HG03039 (cell line): ENCODE data around the gene CIAO3.

Experiments used
- ATAC-seq: cut with Tn5 transposase; IDR thresholded peaks from one replicate; pipeline ENCODE4 v1.9.1; 2021; ENCODE audit warnings: mild to moderate bottlenecking, moderate library complexity; ENCODE audit not compliant: unreplicated experiment

The CIAO3 gene

GRCh38 chr16:736936-737481 is 3.8 kb downstream of the CIAO3 start:
- ATAC-seq = no peak

- no peak for ATAC-seq
These were observed 4.8 kb downstream of the CIAO3 start for GRCh38 chr16:735982-736453.

- no peak for ATAC-seq
These were observed 5.6 kb downstream of the CIAO3 start for GRCh38 chr16:734981-735881.

GRCh38 chr16:734208-734980 is 6.4 kb downstream of the CIAO3 start:
- no peak for ATAC-seq

- ATAC-seq = no peak
These were observed 7.2 kb downstream of the CIAO3 start for GRCh38 chr16:733382-734207.

DNA sequence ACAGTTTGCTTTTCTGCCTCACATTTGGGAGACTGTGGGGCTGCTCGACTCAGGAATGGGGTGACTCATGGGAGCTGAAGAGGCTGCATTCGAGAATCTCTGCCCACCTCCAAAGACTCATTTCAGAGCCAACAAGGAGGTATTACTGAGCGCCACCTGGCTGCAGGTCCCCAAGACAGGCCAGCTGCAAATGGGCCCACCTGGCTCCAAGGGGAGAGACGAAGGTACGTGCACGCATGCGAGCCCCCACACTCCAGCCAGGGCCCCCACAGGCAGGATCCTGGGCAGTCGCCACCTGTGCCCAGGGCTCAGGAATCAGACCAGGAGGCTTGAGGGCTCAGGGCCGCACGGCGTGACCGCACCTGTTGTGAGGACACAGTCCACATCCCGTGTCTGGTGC is 7.9 kb downstream of the CIAO3 start:
- no peak for ATAC-seq

DNA sequence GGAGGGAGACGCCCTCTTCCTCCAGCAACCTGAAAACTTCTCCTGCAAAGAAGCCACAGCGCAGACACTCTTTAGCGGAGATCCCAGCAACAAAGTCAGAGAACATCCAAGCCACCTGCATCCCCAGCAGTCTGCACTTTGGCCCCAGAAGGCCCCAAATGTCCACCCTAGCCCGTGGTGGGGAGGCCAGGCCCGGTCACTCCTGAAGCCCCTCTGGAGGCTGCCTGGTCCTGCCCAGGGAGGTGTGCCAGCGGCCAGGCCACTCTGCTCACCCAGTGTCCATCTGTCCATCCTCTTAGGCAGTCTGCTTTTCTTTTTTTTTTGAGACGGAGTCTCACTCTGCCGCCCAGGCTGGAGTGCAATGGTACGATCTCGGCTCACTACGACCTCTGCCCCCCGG is 8.5 kb downstream of the CIAO3 start:
- ATAC-seq = no peak

- ATAC-seq = no peak
These were observed 9.9 kb downstream of the CIAO3 start for GRCh38 chr16:730666-731509.

GRCh38 chr16:729768-730665 is 10.8 kb downstream of the CIAO3 start:
- no peak for ATAC-seq

DNA sequence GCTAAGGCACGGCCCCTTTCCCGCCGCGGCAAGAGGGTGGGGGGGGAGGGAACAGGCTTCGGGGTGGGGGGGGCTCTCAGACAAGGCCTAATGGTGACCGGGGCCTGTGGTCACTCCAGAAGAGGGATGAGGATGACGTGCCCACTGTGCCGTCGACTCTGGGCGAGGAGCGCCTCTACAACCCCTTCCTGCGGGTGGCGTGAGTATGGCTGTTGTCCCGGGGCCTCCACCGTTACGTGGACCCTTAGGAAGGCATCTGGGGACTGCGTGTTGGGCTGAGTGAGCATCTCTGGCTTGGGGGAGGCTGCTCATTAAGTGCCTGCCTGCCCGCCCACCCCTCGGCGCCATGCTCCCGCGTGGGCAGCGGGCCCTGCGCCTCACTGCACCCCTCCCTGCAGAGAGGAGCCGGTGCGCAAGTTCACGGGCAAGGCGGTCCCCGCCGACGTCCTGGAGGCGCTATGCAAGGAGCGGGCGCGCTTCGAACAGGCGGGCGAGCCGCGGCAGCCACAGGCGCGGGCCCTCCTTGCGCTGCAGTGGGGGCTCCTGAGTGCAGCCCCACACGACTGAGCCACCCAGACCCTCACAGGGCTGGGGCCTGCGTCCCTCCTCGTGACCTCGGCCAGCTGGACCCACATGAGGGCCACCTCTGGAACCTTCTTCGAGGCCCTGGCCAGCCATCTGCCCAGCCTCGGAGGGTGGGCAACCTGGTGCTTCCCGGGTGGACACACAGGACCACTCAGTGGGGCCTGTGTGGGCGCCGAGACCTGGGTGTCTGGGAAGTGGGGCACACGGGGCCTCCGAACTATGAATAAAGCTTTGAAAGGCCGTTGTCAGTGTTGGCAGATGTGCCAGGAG is 11.7 kb downstream of the CIAO3 start:
- no peak for ATAC-seq

GRCh38 chr16:728131-728889 is 12.5 kb downstream of the CIAO3 start:
- no peak for ATAC-seq

DNA sequence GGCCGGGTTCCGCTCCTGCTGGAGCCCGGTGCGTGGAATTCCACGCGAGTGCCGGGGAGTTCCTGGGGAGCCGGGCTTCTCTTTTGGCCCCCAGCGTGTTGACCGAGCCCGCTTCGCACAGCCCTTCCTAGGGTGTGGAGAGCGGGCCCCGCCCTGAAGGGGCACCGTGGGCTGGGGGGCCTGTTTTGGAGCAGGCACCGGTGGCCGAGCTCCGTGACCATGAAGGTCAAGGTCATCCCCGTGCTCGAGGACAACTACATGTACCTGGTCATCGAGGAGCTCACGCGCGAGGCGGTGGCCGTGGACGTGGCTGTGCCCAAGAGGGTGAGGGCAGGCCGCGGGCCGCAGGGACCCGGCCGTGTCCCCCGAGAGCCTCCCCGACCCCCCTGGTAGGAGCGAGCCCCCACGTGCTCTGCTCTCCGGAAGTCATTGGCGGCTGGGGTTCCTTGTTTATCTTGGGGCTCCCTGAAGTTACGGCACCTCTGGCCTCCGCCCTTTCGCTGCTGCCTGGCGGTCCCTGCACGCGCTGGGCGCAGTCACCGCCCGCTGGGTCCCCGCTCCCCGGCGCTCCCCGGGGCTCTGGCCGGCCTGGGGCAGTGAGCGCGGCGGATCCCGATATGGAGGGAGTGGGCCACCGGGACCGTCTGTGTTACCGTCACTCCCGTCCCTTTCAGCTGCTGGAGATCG is 13.4 kb downstream of the CIAO3 start:
- ATAC-seq = no peak

GRCh38 chr16:726438-727290 is 14.1 kb downstream of the CIAO3 start, which contains the start of the genes CCDC78 and HAGHL:
Gene CCDC78, minus strand, starts transcription at chr16:726443. Its CDS starts 76 bp downstream, at chr16:726367.
Gene HAGHL, plus strand, starts transcription at chr16:727106. Its CDS starts 404 bp downstream, at chr16:727510.
- ATAC-seq = no peak

GRCh38 chr16:726188-726437 is 14.7 kb downstream of the CIAO3 start:
- no peak for ATAC-seq

- ATAC-seq = no peak
These were observed 15.2 kb downstream of the CIAO3 start for GRCh38 chr16:725463-726187.
